ENCODE measurements around the gene DNAH3.

The DNAH3 gene

GRCh38 chr16:20902426-20902825 lies 248.2 kb downstream of the DNAH3 start:
- no peak for DNase-seq

DNA sequence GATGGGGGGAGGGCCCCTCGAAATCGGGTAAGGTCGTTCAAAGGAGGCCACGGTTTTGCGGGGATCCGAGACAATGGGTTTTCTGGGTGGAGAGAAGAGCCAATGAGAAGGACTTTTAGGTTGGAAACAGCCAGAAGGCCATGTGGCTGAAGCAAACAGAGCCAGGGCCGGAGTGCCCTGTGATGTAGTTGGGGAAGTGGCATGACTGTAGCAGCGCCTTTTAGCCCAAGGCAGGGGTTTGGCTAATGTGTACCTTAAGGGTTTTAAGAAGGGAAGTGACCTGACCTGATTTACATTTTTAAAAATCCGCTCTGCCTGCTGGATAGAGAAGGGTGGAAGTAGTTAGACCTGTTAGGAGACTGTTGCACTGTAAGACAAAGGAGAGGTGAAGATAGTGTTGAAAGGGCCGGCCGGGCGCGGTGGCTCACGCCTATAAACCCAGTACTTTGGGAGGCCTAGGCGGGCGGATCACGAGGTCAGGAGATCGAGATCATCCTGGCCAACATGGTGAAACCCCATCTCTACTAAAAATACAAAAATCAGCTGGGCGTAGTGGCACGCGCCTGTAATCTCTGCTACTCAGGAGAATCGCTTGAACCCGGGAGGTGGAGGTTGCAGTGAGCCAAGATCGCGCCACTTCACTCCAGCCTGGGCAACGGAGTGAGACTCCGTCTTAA lies 249.1 kb downstream of the DNAH3 start:
- DNase-seq, result no peak

DNA sequence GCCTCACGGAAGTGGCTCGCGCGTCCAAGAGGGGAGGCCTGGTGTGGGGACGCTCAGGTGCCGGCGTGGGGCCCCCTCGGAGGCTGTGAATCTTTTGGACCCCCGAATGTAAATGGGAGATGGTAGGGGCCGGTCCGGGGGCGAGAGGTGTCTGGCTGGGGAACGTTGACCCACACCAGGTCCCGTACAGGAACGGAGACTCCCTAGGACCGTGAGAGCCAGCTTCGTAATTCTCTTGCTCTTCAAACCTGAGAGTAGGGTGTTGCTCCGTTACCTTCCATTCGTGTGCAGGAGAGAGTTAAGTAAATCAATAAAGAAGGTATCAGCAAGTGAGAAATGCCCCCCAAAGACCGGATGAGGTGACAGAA lies 249.6 kb downstream of the DNAH3 start:
- DNase-seq, result no peak

GRCh38 chr16:20900299-20901067 lies 250.2 kb downstream of the DNAH3 start, which contains the start of the genes DCUN1D3 and LYRM1:
Gene DCUN1D3 (minus strand): TSS chr16:20900358. CDS start chr16:20862538, 37,820 bp downstream.
Gene LYRM1 (plus strand): TSS chr16:20900771. CDS start chr16:20915556, 14,785 bp downstream.
- peak; percentile 91 for DNase-seq

DNA sequence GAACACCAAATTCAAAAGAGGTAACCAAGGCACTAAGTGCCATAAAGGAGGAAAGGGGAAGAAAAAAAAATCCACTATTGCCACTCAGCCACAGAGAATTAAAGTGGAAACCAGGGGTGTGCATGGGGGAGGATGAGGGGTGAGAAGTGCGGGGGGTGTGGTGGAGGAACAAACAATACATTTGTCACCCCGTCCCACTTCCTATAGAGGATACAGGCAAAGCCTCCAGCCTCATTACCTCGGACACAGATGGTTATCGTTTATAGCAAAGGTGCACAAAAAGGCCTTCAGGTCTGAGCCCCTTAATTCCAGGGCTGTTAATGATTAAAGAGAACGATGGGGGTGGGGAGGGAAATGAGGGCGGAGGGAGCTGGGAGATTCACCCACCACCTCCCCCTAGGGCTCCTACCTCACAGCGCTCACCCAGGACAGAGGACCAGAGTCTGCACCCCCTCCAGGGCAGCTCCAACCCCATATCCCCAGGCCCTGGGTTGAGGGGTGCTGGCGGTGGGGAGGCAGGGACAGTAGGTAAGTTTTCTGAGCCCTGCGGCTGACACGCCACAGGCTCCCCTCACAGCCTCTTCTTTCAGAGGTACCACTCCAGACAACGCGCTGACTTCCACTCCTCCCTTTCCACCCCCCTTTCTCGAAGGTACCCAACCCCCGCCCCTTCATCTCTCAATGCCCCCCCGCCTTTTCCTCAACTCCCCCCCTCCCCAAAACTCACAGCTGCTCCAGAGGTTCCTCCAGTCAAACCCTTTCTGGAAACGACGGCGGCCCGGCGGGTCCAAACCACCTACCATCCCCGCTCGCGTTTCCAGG lies 251.0 kb downstream of the DNAH3 start:
- no peak for DNase-seq

DNA sequence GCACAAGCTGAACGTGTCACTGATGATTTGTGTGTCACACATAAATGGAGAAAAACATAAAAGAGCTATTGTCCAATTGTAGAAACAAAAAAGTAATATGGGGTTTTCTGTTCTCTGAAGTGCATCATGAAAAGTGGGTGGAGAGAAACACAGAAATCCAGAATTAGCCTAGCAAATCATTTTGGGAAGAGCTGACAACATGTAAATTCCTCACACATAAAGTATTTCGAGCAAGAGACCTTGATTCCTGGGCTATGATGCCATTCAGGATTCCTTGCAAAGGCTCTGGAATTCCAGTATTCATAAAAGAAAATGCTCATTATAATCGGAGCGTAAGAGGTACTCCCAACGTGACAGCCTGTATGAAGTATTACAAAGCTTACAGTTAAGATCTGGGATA lies 251.6 kb downstream of the DNAH3 start:
- no peak for DNase-seq

- no peak for DNase-seq
Observed at GRCh38 chr16:20897922-20898321, 252.7 kb downstream of the DNAH3 start.

- no peak for DNase-seq
Observed at GRCh38 chr16:20897253-20897897, 253.3 kb downstream of the DNAH3 start.

- no peak for DNase-seq
Observed at GRCh38 chr16:20894388-20894787, 256.3 kb downstream of the DNAH3 start.

DNA sequence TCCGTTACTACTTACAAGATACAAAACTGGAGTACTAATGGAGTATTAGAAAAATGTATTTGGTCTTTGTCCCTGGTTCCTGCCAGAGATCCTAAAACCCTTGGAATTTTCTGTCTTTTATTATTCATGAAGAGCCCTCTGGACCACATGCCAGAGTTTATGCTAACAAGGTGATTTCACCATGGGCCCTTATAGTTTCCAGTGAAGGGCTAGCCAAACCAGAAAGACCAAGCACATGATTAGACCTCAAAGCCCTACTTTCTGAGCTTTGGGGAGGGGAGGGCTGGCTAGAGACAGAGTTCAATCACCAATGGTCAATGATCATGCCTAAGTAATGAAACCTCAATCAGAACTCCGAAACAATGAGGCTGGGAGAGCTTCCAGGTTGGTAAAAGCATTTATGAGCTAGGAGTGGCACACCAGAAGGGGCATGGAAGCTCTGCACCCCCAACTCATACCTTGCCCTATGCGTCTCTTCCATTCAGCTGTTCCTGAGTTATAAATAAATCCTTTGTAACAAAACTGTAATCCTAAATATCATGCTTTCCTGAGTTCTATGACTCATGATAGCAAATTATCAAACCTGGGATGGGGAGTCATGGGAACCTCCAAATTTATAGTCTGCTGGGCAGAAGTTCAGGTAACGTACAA lies 260.9 kb downstream of the DNAH3 start:
- no peak for DNase-seq

- DNase-seq, result no peak
Observed at GRCh38 chr16:20887207-20887606, 263.4 kb downstream of the DNAH3 start.

DNA sequence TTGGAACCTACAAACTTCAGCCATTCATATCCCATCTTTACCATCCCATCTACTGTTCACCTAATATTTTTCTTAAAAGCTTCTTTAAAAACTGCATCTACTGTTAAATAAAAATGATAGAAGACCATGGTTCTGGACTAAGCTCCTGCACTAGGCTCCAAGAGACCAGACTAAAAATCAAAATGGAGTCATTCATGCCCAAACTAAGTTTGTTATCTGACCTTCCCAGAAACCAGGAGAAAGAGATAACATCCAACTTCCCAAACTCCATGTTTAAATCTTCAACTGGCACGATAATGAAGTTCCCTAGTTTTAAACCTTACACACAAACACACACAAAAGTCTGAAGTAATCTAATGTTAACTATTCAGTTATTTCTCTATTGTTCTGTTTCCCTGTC lies 264.3 kb downstream of the DNAH3 start:
- DNase-seq, result no peak

- no peak for DNase-seq
Observed at GRCh38 chr16:20884240-20884556, 266.4 kb downstream of the DNAH3 start.

DNA sequence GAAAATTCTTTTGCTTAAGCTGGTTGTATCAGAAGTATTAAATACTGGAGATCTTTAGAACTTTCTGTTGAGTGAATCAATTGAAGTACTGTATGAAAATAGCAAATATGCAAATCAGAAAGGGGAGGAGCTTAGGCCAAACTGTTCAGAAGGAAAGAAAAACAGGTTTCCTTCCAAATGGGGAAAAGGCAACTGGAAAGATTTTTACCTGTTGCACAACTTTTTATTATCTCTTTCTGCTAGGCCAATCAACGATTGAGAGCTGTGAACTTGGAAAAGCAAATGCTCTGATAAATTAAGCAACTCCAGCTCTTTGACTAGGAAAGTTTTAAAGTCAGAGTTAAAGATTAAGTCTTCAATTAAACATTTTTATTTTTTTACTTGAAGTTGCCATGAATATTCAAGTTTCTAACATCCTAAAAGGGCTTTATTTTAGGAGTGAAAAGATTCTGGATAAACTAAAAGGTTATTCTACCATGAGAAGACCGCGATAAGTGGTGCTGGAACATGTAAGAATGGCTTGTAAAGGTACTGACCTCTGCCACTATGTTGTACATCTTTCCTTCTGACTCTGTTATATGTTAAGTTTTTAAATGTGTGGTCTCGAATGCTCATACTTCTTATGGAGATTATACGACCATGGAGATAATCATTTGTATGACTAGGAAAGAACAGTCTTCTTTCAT lies 266.9 kb downstream of the DNAH3 start:
- no peak for DNase-seq
